H1 (cell line): ENCODE results near the gene MBD5. TPM values are rescaled to one million over a fixed set of nuclear protein-coding genes. Genes with fewer than 3 reads are reported as not detected.

Experiments
- CTCF ChIA-PET: fragments of 300-600 bp; sonication (Branson Sonifier 250); formaldehyde crosslinking; loops from one replicate; lab custom pipeline; 2021; ENCODE audit not compliant: partially characterized antibody; lab: Charles Lee
- POLR2A ChIA-PET: fragments of 300-600 bp; sonication (Branson Sonifier 250); formaldehyde crosslinking; loops from one replicate; lab custom pipeline; 2021; ENCODE audit warnings: inconsistent platforms; ENCODE audit not compliant: partially characterized antibody; lab: Charles Lee
- DNase-seq, 2 experiments: peaks; one replicate each; pipeline versions ENCODE4 v3.0.0 to v3.0.0-alpha.2; 2010 to 2022; ENCODE audit warnings: low spot score in 2 of 2, low read depth in 1 of 2, mixed read lengths in 1 of 2
- FAIRE-seq: peaks from 2 replicates; lab custom pipeline; 2011; peaks lifted over from hg19 to GRCh38; lab: Jason Lieb, UNC
- H2AFZ ChIP-seq: 2 replicates; pipeline ENCODE4 v1.8.1; 2012; ENCODE audit warnings: low read length, inconsistent platforms
- H2AK5ac ChIP-seq: 2 replicates; pipeline ENCODE4 v1.6.1; 2013; ENCODE audit warnings: low read depth, low read length
- H2BK120ac ChIP-seq: replicated peaks from 2 replicates; pipeline ENCODE3; 2013; ENCODE audit warnings: low read depth, low read length, inconsistent platforms
- H2BK12ac ChIP-seq: 2 replicates; pipeline ENCODE4 v1.6.1; 2013; ENCODE audit warnings: low read depth, low read length
- H2BK15ac ChIP-seq: 2 replicates; pipeline ENCODE4 v1.6.1; 2013; ENCODE audit warnings: low read length
- H2BK20ac ChIP-seq: 2 replicates; pipeline ENCODE4 v1.6.1; 2013; ENCODE audit warnings: low read length
- H2BK5ac ChIP-seq: 2 replicates; pipeline ENCODE4 v1.6.1; 2013; ENCODE audit warnings: low read depth, low read length
- H3K14ac ChIP-seq: 2 replicates; pipeline ENCODE4 v1.6.1; 2013; ENCODE audit warnings: inconsistent platforms; ENCODE audit not compliant: insufficient read length
- H3K18ac ChIP-seq: 2 replicates; pipeline ENCODE4 v1.6.1; 2013; ENCODE audit warnings: low read length; ENCODE audit errors: extremely low read depth
- H3K23ac ChIP-seq: 2 replicates; pipeline ENCODE4 v1.6.1; 2013; ENCODE audit warnings: inconsistent platforms; ENCODE audit not compliant: insufficient read length
- H3K23me2 ChIP-seq: 2 replicates; pipeline ENCODE4 v1.6.1; 2013; ENCODE audit warnings: low read depth, low read length
- H3K27ac ChIP-seq: 2 replicates; pipeline ENCODE4 v1.6.1; 2011; ENCODE audit warnings: low read depth, low read length, inconsistent platforms
- H3K27me3 ChIP-seq, 4 experiments: replicated peaks in 1 of 4; 1 replicate in 1 of 4; 2 replicates in 3 of 4; pipeline versions ENCODE4 v1.6.1 to v1.8.1; 2011 to 2013; ENCODE audit warnings: low read length in 3 of 4, mild to moderate bottlenecking in 3 of 4, inconsistent platforms in 2 of 4, mixed read lengths in 2 of 4, moderate library complexity in 1 of 4; ENCODE audit not compliant: control insufficient read depth in 3 of 4, insufficient read depth in 3 of 4; ENCODE audit errors: extremely low read depth in 1 of 4
- H3K36me3 ChIP-seq, 4 experiments: 2 replicates each; pipeline versions ENCODE4 v1.6.1 to v1.8.1; 2011 to 2013; ENCODE audit warnings: mild to moderate bottlenecking in 4 of 4, low read length in 3 of 4, moderate library complexity in 2 of 4, control low read depth in 1 of 4, inconsistent platforms in 1 of 4; ENCODE audit not compliant: insufficient read depth in 4 of 4, control insufficient read depth in 2 of 4
- H3K4ac ChIP-seq: replicated peaks from 2 replicates; pipeline ENCODE3; 2013; ENCODE audit warnings: low read length, low read depth, mixed read lengths, inconsistent platforms; ENCODE audit not compliant: insufficient read length
- H3K4me1 ChIP-seq, 4 experiments: replicated peaks in 1 of 4; 1 replicate in 1 of 4; 2 replicates in 3 of 4; pipeline versions ENCODE4 v1.6.1 to v1.8.1; 2011 to 2013; ENCODE audit warnings: low read length in 3 of 4, inconsistent platforms in 2 of 4, mixed read lengths in 1 of 4; ENCODE audit not compliant: insufficient read depth in 4 of 4, control insufficient read depth in 3 of 4
- H3K4me2 ChIP-seq, 2 experiments: 2 replicates each; pipeline versions ENCODE4 v1.6.1 to v1.8.1; 2011 to 2013; ENCODE audit warnings: low read depth in 2 of 2, low read length in 2 of 2, control low read depth in 1 of 2, inconsistent platforms in 1 of 2, mild to moderate bottlenecking in 1 of 2; ENCODE audit not compliant: insufficient read depth in 1 of 2
- H3K4me3 ChIP-seq, 4 experiments: fragments of 200-600, 300-600 bp in 1 of 4; sonication (generic), shearing (Covaris generic), sonication (Bioruptor Twin) in 1 of 4; 2 replicates each; pipeline versions ENCODE4 v1.5.1 to v1.8.1; 2011 to 2016; ENCODE audit warnings: low read length in 4 of 4, low read depth in 3 of 4, control low read depth in 2 of 4, inconsistent platforms in 2 of 4, mild to moderate bottlenecking in 2 of 4, mixed read lengths in 1 of 4, moderate library complexity in 1 of 4; ENCODE audit not compliant: insufficient read depth in 2 of 4; ENCODE audit errors: extremely low read depth in 1 of 4
- H3K56ac ChIP-seq: replicated peaks from 2 replicates; pipeline ENCODE3; 2013; ENCODE audit warnings: low read depth, mild to moderate bottlenecking, mixed read lengths, low read length, inconsistent platforms; ENCODE audit not compliant: insufficient read length
- H3K79me1 ChIP-seq: 2 replicates; pipeline ENCODE4 v1.6.1; 2013; ENCODE audit warnings: low read depth, low read length, control low read depth
- H3K79me2 ChIP-seq, 2 experiments: 2 replicates each; pipeline versions ENCODE4 v1.6.1 to v1.8.1; 2012 to 2013; ENCODE audit warnings: low read length in 2 of 2, mild to moderate bottlenecking in 2 of 2, inconsistent platforms in 1 of 2; ENCODE audit not compliant: insufficient read depth in 2 of 2, control insufficient read depth in 1 of 2
- H3K9ac ChIP-seq, 4 experiments: replicated peaks in 1 of 4; 1 replicate in 1 of 4; 2 replicates in 3 of 4; pipeline versions ENCODE4 v1.6.1 to v1.8.1; 2011 to 2013; ENCODE audit warnings: low read depth in 3 of 4, low read length in 3 of 4, control low read depth in 2 of 4, mild to moderate bottlenecking in 2 of 4, moderate library complexity in 2 of 4, inconsistent platforms in 1 of 4; ENCODE audit errors: extremely low read depth in 1 of 4
- H3K9me3 ChIP-seq, 2 experiments: 2 replicates each; pipeline versions ENCODE4 v1.6.1 to v1.8.1; 2012 to 2013; ENCODE audit warnings: mild to moderate bottlenecking in 2 of 2, moderate library complexity in 2 of 2, control low read depth in 1 of 2, inconsistent platforms in 1 of 2, low read depth in 1 of 2, low read length in 1 of 2, mixed read lengths in 1 of 2; ENCODE audit not compliant: insufficient read depth in 2 of 2
- H4K20me1 ChIP-seq, 2 experiments: replicated peaks in 1 of 2; 2 replicates each; pipeline versions ENCODE3 to v1.8.1; 2011 to 2013; ENCODE audit warnings: inconsistent platforms in 2 of 2, low read length in 2 of 2, mild to moderate bottlenecking in 1 of 2; ENCODE audit not compliant: insufficient read depth in 2 of 2, control insufficient read depth in 1 of 2
- H4K5ac ChIP-seq: 2 replicates; pipeline ENCODE4 v1.6.1; 2013; ENCODE audit warnings: low read length, low read depth, mixed read lengths, inconsistent platforms; ENCODE audit not compliant: insufficient read length
- H4K8ac ChIP-seq: 2 replicates; pipeline ENCODE4 v1.8.0; 2013; ENCODE audit warnings: mild to moderate bottlenecking, moderate library complexity, low read length, inconsistent platforms; ENCODE audit not compliant: insufficient read depth; ENCODE audit errors: extremely low read depth
- H4K91ac ChIP-seq: replicated peaks from 2 replicates; pipeline ENCODE3; 2013; ENCODE audit warnings: low read length, mixed read lengths, inconsistent platforms; ENCODE audit not compliant: insufficient read length
- KDM5A ChIP-seq: fragments of 200-600 bp; IDR thresholded peaks from 2 replicates; pipeline ENCODE4 v1.7.1; 2012; ENCODE audit warnings: mild to moderate bottlenecking, low read length, inconsistent platforms, mixed read lengths
- RBBP5 ChIP-seq: IDR thresholded peaks from 2 replicates; pipeline ENCODE4 v1.7.1; 2012; ENCODE audit warnings: low read depth, mild to moderate bottlenecking, inconsistent platforms, low read length, moderate library complexity, borderline replicate concordance
- YY1 ChIP-seq: IDR thresholded peaks from 2 replicates; pipeline ENCODE4 v1.6.1; 2011; ENCODE audit warnings: low read depth, mild to moderate bottlenecking, low read length
- WGBS, 2 experiments: shearing (Covaris generic) in 1 of 2; methylation state at CpG; one replicate each; pipeline versions ENCODE4 v1.1.6 to v1.1.7; 2013 to 2015; ENCODE audit warnings: low lambda C conversion rate in 2 of 2, mixed read lengths in 2 of 2, inconsistent platforms in 1 of 2, low coverage in 1 of 2, missing lambda C conversion rate in 1 of 2; ENCODE audit not compliant: insufficient replicate concordance in 2 of 2, insufficient coverage in 1 of 2, insufficient read length in 1 of 2; ENCODE audit errors: extremely low coverage in 1 of 2, missing lambda C conversion rate in 1 of 2; 5-methylcytosine and 5-hydroxymethylcytosine counted together
- polyA plus RNA-seq, 7 experiments: library from polyadenylated mRNA; depleted of rRNA in 3 of 7; stranded (reverse) in 5 of 7; unstranded in 2 of 7; fragments of >200 nt in 5 of 7; fragments of 200-250 nt in 2 of 7; gene quantifications; 1 replicate in 5 of 7; 2 replicates in 1 of 7; 4 replicates in 1 of 7; pipeline versions ENCODE4 v1.2.1 to v1.2.3, GENCODE V29; 2011 to 2013; ENCODE audit warnings: missing spikeins in 2 of 7, mixed read lengths in 2 of 7
- total RNA-seq: library from RNA; stranded (reverse); fragmentation: NEBNext Ultra II Directional; extraction: Animal tissue kit (Norgen Biotek cat#: 25700); gene quantifications from 2 replicates; pipeline ENCODE4 v1.2.1, GENCODE V29; 2021

The MBD5 gene
- total and polyA plus RNA-seq, 2 of the 8 experiments (the other 6 are each of a cell fraction or from before 2014, with no cell fraction given): 9.7 to 29.4 TPM

DNA sequence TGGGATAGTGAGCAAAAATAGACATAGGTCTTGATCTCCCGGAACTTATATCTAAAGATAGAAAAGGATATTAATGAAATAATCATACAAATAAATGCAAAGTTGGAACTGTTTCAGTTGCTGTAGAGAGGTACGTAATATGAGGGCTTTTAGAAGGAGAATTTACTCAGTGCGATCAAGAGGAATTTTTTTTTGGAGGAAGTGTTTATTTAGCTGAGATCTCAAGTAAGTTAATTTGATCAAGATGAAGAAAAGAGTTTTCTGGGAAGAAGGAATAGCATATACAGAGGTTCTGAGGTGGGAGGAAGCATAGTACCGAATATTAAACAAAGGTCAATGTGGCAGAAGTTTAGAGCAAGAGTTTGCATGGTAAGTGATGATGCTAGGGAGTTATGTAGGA, 11.3 kb downstream of the MBD5 start:
- Histone ChIP-seq H2BK5ac (no peak overlapping the region), H3K79me1 (no peaks in the 10 kb centered on the region), H3K4me1 (no peaks in the 10 kb centered on the region), H3K4me3 (no peak overlapping the region), H3K9ac (no peak overlapping the region), H4K5ac (no peak overlapping the region), H3K36me3 (no peaks in the 10 kb centered on the region), H3K4ac (no peak overlapping the region), H3K56ac (no peak overlapping the region), H3K14ac (no peak overlapping the region), H3K9me3 (no peaks in the 10 kb centered on the region), H2BK120ac (no peak overlapping the region), H3K27ac (no peak overlapping the region), H3K79me2 (peaks cover 0 to 20% of the 10 kb centered on the region in 2 experiments; a peak in 2 of 4 replicates), H3K4me2 (no peak overlapping the region), H3K23me2 (no peaks in the 10 kb centered on the region), H2BK20ac (no peak overlapping the region), H3K18ac (no peak overlapping the region), H2BK12ac (no peak overlapping the region), H3K23ac (no peak overlapping the region), H2AFZ (no peak overlapping the region), H4K20me1 (no peaks in the 10 kb centered on the region), H2AK5ac (no peak overlapping the region), H4K91ac (no peak overlapping the region), H4K8ac (no peak overlapping the region), H3K27me3 (no peaks in the 10 kb centered on the region), H2BK15ac (no peak overlapping the region)
- WGBS, 2 experiments: 88% methylated on average over 4 of the region's 4 CpGs; no CpG with 5 or more reads in 1 of the 2 experiments
- TF ChIP-seq YY1 (no peak), RBBP5 (no peak), KDM5A (no peak)
- DNase-seq: no peak
- CTCF ChIA-PET: no interaction called here
- POLR2A ChIA-PET: no interaction called here
- FAIRE-seq: no peak
